SK-N-MC (cell line): Measurements from ENCODE around the gene FER.

ENCODE experiments used
- DNase-seq: peaks from one replicate; pipeline ENCODE4 v3.0.0-alpha.2; 2011; ENCODE audit warnings: low read depth, low spot score
- H3K27ac ChIP-seq: fragments of 200-600 bp; sonication (generic); 2 replicates; pipeline ENCODE4 v1.5.1; 2016; ENCODE audit warnings: mixed run types
- H3K36me3 ChIP-seq: fragments of 200-600 bp; sonication (generic); 2 replicates; pipeline ENCODE4 v1.6.1; 2017; ENCODE audit warnings: antibody characterized with exemption, low read length, mixed read lengths; ENCODE audit not compliant: insufficient read depth
- H3K4me3 ChIP-seq: fragments of 200-600 bp; sonication (generic); 2 replicates; pipeline ENCODE4 v1.5.1; 2016
- H3K9ac ChIP-seq: fragments of 200-600 bp; sonication (generic); 2 replicates; pipeline ENCODE4 v1.8.0; 2017; ENCODE audit warnings: mixed run types, mixed read lengths; ENCODE audit not compliant: insufficient read length
- H3K9me3 ChIP-seq: fragments of 200-600 bp; sonication (generic); 2 replicates; pipeline ENCODE4 v1.6.1; 2017; ENCODE audit warnings: low read depth, mild to moderate bottlenecking, antibody characterized with exemption, low read length, moderate library complexity, mixed read lengths
- EZH2 ChIP-seq: fragments of 200-600 bp; sonication (generic); IDR thresholded peaks from one replicate; pipeline ENCODE4 v1.6.1; 2017; ENCODE audit warnings: antibody characterized with exemption
- FOXP2 ChIP-seq: optimal IDR thresholded peaks from 2 replicates; pipeline ENCODE3; 2011; ENCODE audit warnings: mild to moderate bottlenecking, moderate library complexity; ENCODE audit not compliant: insufficient read depth; ENCODE audit errors: extremely low read length, control extremely low read depth
- POLR2AphosphoS5 ChIP-seq: IDR thresholded peaks from 2 replicates; pipeline ENCODE4 v1.6.1; 2012; ENCODE audit warnings: mild to moderate bottlenecking, low read depth, low read length, borderline replicate concordance

FER gene

GRCh38 chr5:108797986-108798385 lies 50.3 kb downstream of the FER start:
- Histone ChIP-seq H3K9ac (no peak overlapping the region), H3K9me3 (no peaks in the 10 kb centered on the region), H3K36me3 (no peaks in the 10 kb centered on the region; the same call in 1 of the 2 replicates), H3K27ac (no peak overlapping the region), H3K4me3 (no peak overlapping the region)
- DNase-seq, result no peak
- no peak for TF ChIP-seq EZH2
- no peak for TF ChIP-seq POLR2AphosphoS5
- TF ChIP-seq FOXP2, result no peak

- no peak for DNase-seq
- Histone ChIP-seq H3K9me3 (no peaks in the 10 kb centered on the region), H3K36me3 (no peaks in the 10 kb centered on the region; the same call in 1 of the 2 replicates), H3K27ac (no peak overlapping the region), H3K9ac (no peak overlapping the region), H3K4me3 (no peak overlapping the region)
- TF ChIP-seq EZH2, result no peak
- TF ChIP-seq POLR2AphosphoS5, result no peak
- TF ChIP-seq FOXP2, result no peak
Observed at GRCh38 chr5:108798513-108799265, 51.0 kb downstream of the FER start.

GRCh38 chr5:108801301-108801700 lies 53.6 kb downstream of the FER start:
- H3K4me3 ChIP-seq, result no peak overlapping the region
- H3K27ac ChIP-seq, result no peak overlapping the region
- H3K9me3 ChIP-seq, result peaks cover 5% of the 10 kb centered on the region; the same call in 1 of the 2 replicates
- no peak for DNase-seq
- TF ChIP-seq FOXP2 (no peak), EZH2 (no peak), POLR2AphosphoS5 (no peak)
- no peak overlapping the region for H3K9ac ChIP-seq
- no peaks in the 10 kb centered on the region; the same call in 1 of the 2 replicates for H3K36me3 ChIP-seq

- TF ChIP-seq EZH2, result no peak
- no peak for TF ChIP-seq FOXP2
- no peak for TF ChIP-seq POLR2AphosphoS5
- H3K36me3 ChIP-seq, result no peaks in the 10 kb centered on the region; the same call in 1 of the 2 replicates
- no peak overlapping the region for H3K27ac ChIP-seq
- H3K9me3 ChIP-seq, result peaks cover 5% of the 10 kb centered on the region; the same call in 1 of the 2 replicates
- H3K9ac ChIP-seq, result no peak overlapping the region
- no peak overlapping the region for H3K4me3 ChIP-seq
- no peak for DNase-seq
Observed at GRCh38 chr5:108801776-108802175, 54.1 kb downstream of the FER start.

GRCh38 chr5:108810717-108811116 lies 63.0 kb downstream of the FER start:
- DNase-seq, result no peak
- H3K4me3 ChIP-seq, result no peak overlapping the region
- H3K9me3 ChIP-seq, result no peaks in the 10 kb centered on the region
- H3K27ac ChIP-seq, result no peak overlapping the region
- no peaks in the 10 kb centered on the region for H3K36me3 ChIP-seq
- no peak overlapping the region for H3K9ac ChIP-seq
- TF ChIP-seq POLR2AphosphoS5 (no peak), FOXP2 (no peak), EZH2 (no peak)

- H3K9ac ChIP-seq, result no peak overlapping the region
- H3K4me3 ChIP-seq, result no peak overlapping the region
- TF ChIP-seq EZH2 (no peak), POLR2AphosphoS5 (no peak), FOXP2 (no peak)
- DNase-seq, result no peak
- H3K27ac ChIP-seq, result no peak overlapping the region
- no peaks in the 10 kb centered on the region for H3K9me3 ChIP-seq
- H3K36me3 ChIP-seq, result no peaks in the 10 kb centered on the region
Observed at GRCh38 chr5:108813673-108814072, 66.0 kb downstream of the FER start.

GRCh38 chr5:108814551-108814950 lies 66.9 kb downstream of the FER start:
- no peak for DNase-seq
- no peak overlapping the region for H3K27ac ChIP-seq
- H3K9me3 ChIP-seq, result no peaks in the 10 kb centered on the region
- TF ChIP-seq FOXP2 (no peak), POLR2AphosphoS5 (no peak), EZH2 (no peak)
- H3K9ac ChIP-seq, result no peak overlapping the region
- H3K36me3 ChIP-seq, result no peaks in the 10 kb centered on the region
- no peak overlapping the region for H3K4me3 ChIP-seq

GRCh38 chr5:108818613-108819272 lies 71.0 kb downstream of the FER start:
- TF ChIP-seq EZH2, result no peak
- no peak for TF ChIP-seq POLR2AphosphoS5
- TF ChIP-seq FOXP2, result no peak
- DNase-seq, result no peak

GRCh38 chr5:108820983-108821382 lies 73.3 kb downstream of the FER start:
- H3K4me3 ChIP-seq, result no peak overlapping the region
- no peak overlapping the region for H3K27ac ChIP-seq
- no peak for DNase-seq
- no peak overlapping the region for H3K9ac ChIP-seq
- no peaks in the 10 kb centered on the region for H3K9me3 ChIP-seq
- TF ChIP-seq FOXP2, result no peak
- no peak for TF ChIP-seq POLR2AphosphoS5
- TF ChIP-seq EZH2, result no peak
- no peaks in the 10 kb centered on the region for H3K36me3 ChIP-seq

More at GRCh38 chr5:108818613-108819272, 71.0 kb downstream of the FER start:
- Histone ChIP-seq H3K4me3 (no peak overlapping the region), H3K27ac (no peak overlapping the region), H3K9ac (no peak overlapping the region), H3K36me3 (no peaks in the 10 kb centered on the region), H3K9me3 (no peaks in the 10 kb centered on the region)
